ENCODE measurements around the gene POLRMT. TPM values are rescaled to one million over a fixed set of nuclear protein-coding genes. Genes with fewer than 3 reads are reported as not detected.

Gene POLRMT
- total RNA-seq = 40.4 and 65.2 TPM in 2 replicates

DNA sequence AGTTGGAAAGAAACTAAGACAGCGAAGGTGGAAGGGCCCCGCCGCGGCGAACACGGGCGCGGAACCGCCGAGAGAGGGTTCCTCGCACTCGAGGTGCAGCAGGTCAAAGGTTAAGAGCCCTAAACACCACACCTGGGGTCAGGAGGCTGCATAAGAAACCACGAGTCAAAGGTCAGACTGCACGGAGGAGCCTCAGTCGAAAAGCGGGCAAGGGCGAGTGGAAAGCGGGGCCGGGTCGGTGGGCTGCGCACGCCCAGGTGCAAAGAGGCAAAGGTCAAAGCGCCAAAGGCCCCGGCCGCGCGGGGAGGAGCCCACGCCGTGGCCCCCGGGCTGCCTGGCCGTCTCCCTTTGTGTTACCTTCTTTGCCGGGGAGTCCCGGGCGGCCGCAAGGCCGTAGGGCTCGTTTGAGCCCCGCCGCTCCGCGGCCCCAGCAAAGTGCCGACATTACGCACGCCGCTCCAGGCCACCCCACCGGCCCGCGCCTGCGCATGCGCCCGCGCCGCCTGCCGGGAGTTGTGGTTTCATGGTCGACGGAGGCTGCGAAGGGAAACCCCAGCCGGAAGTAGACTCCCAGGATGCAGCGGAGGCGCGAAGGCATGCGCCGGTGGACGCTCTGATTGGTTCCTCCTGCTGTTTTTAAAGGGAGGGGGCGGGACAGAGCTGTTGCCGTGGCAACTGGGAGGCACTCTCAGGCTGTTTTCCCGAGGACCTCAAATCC is at the start of gene POLRMT:
Gene POLRMT (minus strand): TSS at position 470 of the 718 bp plus-strand sequence. CDS start 25 bp downstream, at position 445.

DNA sequence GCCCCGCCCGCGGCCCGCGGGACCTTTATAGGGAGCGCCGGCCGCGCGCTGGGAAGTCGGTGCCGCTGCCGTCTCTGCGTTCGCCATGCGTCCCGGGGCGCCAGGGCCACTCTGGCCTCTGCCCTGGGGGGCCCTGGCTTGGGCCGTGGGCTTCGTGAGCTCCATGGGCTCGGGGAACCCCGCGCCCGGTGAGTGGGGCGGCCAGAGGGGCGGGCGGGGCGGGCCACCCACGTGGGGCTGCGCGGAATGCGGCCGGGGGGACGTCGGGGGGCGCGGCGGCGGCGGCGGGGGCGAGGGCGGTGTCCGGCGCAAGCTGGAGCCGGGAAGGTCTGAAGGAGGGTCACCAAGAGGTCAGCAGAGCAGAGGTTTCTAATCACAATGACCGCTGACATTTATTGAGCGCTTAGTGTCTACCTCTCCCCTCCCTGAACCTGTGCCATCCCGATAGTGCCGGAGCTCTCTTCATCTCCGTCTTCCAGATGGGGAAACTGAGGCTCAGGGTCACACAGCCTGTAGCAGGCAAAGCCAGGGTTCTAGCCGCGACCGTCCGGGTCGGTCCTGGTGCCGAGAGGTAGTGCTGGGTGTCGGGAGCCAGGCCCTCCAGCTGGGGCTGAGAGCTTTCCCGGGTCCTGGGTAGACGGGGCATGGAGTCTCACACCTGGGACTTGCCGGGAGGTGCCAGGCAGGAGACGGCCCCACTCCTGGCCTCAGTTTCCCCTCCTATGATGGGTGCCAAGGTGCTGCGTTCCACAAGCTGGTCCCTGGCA is 43.2 kb upstream of the POLRMT start, which contains the start of gene FSTL3:
Gene FSTL3 (plus strand): TSS at position 54 of the 767 bp plus-strand sequence. CDS start 32 bp downstream, at position 86.

DNA sequence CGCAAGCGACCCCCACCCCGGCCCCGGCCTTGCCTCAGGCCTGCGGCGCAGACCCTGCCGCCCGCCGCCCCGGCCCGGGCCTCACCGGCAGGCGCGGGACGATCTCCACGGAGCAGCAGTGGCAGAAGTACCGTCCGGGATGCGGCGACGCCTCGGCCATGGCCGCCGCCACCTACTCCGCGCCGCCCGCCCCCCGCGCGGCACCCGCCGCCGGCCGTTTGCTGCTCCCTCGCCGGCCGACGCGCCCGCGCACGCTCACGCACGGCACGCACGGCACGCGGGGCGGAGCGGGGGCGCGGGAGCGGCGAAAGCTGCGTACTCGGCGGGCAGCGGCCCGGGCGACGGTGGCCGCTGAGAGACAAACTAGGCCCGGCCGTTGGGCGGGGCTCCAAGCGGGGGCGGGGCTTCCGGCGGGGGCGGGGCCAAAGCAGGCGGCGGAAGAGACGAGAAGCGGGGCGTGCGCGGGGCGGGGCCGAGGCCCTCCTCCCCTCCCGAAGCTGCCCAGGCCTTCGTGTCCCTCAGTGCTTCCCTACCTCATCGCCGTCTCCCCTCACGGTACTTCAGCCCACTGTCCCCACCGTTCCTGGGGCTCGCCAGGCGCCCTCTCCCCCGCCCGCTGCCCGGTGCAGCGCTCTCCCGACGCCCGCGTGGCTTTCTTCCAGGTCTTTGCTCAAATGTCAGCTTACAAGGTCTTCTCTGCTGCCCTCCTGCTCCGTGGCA is 29.8 kb upstream of the POLRMT start, which contains the start of gene RNF126:
Gene RNF126 (minus strand): TSS at position 253 of the 720 bp plus-strand sequence. CDS start 93 bp downstream, at position 160.

DNA sequence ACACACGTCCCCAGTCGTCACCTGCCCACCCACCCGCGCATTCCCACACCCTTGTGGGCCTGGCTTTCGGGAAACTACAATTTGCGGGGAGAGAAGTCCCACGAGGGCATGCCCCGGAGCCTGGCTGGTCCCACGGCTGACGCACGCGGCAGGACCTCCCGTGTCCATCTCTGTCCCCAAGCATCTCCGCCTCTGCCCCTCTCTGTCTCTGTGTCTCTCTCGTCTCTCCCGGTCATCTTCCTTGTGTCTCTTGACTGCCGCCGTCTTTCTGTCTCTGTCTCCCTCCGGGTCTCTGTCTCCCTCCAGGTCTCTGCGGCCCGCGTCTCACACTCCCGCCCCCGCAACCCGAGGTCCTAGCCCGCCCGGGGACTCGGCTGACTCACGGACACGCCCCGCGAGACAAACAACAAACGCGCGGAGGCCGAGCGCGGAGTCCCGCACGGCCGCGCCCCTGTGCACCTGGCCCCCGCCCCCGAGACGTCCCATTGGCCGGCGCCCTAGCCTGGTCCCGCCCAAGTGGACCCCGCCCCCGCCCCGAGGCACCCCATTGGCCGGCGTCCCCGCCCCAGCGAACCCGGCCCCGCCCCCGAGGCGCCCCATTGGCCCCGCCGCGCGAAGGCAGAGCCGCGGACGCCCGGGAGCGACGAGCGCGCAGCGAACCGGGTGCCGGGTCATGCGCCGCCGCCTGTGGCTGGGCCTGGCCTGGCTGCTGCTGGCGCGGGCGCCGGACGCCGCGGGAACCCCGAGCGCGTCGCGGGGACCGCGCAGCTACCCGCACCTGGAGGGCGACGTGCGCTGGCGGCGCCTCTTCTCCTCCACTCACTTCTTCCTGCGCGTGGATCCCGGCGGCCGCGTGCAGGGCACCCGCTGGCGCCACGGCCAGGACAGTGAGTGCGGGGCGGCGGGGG is 6.2 kb upstream of the POLRMT start, which contains the start of gene FGF22:
Gene FGF22 (plus strand): TSS at position 627 of the 908 bp plus-strand sequence. CDS start 47 bp downstream, at position 674.

DNA sequence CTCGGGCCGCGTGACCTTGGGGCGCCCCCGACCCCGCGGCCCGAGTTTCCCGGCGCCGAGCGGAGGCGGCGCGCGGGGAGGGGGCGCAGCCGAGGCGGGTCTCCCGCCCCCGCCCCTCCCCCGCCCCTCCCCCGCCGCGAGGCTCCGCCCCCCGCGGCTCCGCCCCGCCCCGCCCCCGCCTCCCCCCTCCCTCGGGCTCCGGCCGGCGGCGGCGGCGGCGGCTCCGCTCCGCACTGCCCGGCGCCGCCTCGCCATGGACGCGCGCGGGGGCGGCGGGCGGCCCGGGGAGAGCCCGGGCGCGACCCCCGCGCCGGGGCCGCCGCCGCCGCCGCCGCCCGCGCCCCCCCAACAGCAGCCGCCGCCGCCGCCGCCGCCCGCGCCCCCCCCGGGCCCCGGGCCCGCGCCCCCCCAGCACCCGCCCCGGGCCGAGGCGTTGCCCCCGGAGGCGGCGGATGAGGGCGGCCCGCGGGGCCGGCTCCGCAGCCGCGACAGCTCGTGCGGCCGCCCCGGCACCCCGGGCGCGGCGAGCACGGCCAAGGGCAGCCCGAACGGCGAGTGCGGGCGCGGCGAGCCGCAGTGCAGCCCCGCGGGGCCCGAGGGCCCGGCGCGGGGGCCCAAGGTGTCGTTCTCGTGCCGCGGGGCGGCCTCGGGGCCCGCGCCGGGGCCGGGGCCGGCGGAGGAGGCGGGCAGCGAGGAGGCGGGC is 43.5 kb downstream of the POLRMT start, which contains the start of gene HCN2:
Gene HCN2 (plus strand): TSS at position 189 of the 703 bp plus-strand sequence. CDS start 65 bp downstream, at position 254.

DNA sequence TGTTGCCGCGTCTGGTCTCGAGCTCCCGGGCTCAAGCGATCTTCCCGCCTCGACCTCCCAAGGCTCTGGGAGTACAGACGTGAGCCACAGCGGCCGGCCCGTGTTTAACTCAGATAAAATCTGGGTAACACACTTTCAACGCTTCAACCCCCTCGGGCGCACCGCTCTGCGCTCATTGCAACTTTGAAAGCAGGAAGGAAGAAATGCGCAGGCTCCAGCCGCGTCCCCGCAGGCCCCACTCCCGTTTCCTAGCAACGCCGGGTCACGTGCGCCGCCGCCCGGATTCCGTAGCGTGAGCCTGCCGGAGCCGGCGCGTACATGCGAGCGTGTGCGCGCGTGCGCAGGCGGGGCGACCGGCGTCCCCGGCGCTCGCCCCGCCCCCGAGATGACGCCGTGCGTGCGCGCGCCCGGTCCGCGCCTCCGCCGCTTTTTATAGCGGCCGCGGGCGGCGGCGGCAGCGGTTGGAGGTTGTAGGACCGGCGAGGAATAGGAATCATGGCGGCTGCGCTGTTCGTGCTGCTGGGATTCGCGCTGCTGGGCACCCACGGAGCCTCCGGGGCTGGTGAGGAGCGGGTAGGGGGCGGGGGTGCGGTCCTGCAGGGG is 61.1 kb downstream of the POLRMT start, which contains the start of gene BSG:
Gene BSG (plus strand): TSS at position 457 of the 603 bp plus-strand sequence. CDS start 39 bp downstream, at position 496.

Other genes starting within 250 kb of the POLRMT start
- gene C2CD4C, start 224.4 kb downstream of the POLRMT start, total RNA-seq = under 0.01 TPM in 1 of 2 replicates, not detected in the other
- gene SHC2, start 172.5 kb downstream of the POLRMT start, total RNA-seq = 0.16 and 3.4 TPM in 2 replicates
- gene MADCAM1, start 137.1 kb downstream of the POLRMT start, total RNA-seq = 0.13 and 0.16 TPM in 2 replicates
- 23.3 and 64.3 TPM in 2 replicates for gene TPGS1, start 126.0 kb downstream of the POLRMT start, total RNA-seq
- 104 and 108 TPM in 2 replicates for gene CDC34, start 101.8 kb downstream of the POLRMT start, total RNA-seq
- not detected in 2 replicates for gene GZMM, start 89.5 kb downstream of the POLRMT start, total RNA-seq
- gene BSG, start 60.9 kb downstream of the POLRMT start, total RNA-seq = 691 and 1,095 TPM in 2 replicates
- 1.1 and 2.8 TPM in 2 replicates for gene HCN2, start 43.7 kb downstream of the POLRMT start, total RNA-seq
- 0.16 and 0.51 TPM in 2 replicates for gene FGF22, start 6.3 kb upstream of the POLRMT start, total RNA-seq
- 82.0 and 136 TPM in 2 replicates for gene RNF126, start 29.7 kb upstream of the POLRMT start, total RNA-seq
- gene FSTL3, start 42.9 kb upstream of the POLRMT start, total RNA-seq = 507 and 589 TPM in 2 replicates
- not detected in 2 replicates for gene PRSS57, start 61.9 kb upstream of the POLRMT start, total RNA-seq
- gene PALM, start 75.4 kb upstream of the POLRMT start, total RNA-seq = 6.0 and 75.6 TPM in 2 replicates
- 7.0 and 20.2 TPM in 2 replicates for gene MISP, start 117.6 kb upstream of the POLRMT start, total RNA-seq
- gene PTBP1, start 163.9 kb upstream of the POLRMT start, total RNA-seq = 230 and 407 TPM in 2 replicates
- gene PLPPR3, start 188.4 kb upstream of the POLRMT start, total RNA-seq = 1.5 and 4.7 TPM in 2 replicates
- not detected in 2 replicates for gene AZU1, start 194.3 kb upstream of the POLRMT start, total RNA-seq
- not detected in 2 replicates for gene PRTN3, start 207.5 kb upstream of the POLRMT start, total RNA-seq
- gene ELANE, start 218.8 kb upstream of the POLRMT start, total RNA-seq = 0.63 TPM in 1 of 2 replicates, not detected in the other
- 0.81 and 7.0 TPM in 2 replicates for gene CFD, start 226.1 kb upstream of the POLRMT start, total RNA-seq